Measurements from ENCODE around the gene SLC28A2.
"Not testable (repeated sequence)": the region's sequence is repeated elsewhere in the genome, so short reads cannot be mapped to it uniquely, and the experiment has no call there.

The SLC28A2 gene

DNA sequence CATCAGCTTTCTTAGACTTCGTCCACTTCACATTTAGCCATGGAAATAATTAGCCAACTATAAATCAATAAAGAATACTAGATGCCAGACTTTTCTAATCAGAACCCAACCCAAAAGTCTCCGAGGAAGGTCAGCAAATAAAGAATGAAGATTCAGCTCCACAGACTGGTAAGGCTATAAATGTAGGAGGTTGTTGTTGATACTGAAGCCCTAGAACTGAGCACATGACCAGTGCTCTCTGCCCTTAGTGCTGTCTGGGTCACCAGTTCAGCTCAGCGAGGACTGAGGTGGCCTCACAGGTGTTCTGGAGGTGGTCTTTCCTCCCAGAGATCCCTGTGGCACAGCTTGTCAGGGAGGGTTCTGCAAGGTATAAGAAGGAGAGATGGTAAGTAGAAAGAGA is 20.9 kb upstream of the SLC28A2 start:
- Histone ChIP-seq H3K27me3 (ENCODE audit: control insufficient read depth in 1 of 2, insufficient read depth in 2 of 2, low read length in 2 of 2) (no peaks in the 10 kb centered on the region), H3K27ac (ENCODE audit: low read length) (no peak overlapping the region), H3K9me3 (ENCODE audit: control insufficient read depth in 2 of 2, low read length in 2 of 2) (no peaks in the 10 kb centered on the region), H3K4me1 (ENCODE audit: control insufficient read depth, insufficient read depth, low read length) (no peaks in the 10 kb centered on the region), H3K4me3 (ENCODE audit: low read length in 2 of 2) (no peak overlapping the region), H3K36me3 (ENCODE audit: control insufficient read depth in 2 of 2, insufficient read depth in 2 of 2, low read length in 2 of 2) (no peaks in the 10 kb centered on the region), H3K9ac (ENCODE audit: low read length in 2 of 2) (no peak overlapping the region)

DNA sequence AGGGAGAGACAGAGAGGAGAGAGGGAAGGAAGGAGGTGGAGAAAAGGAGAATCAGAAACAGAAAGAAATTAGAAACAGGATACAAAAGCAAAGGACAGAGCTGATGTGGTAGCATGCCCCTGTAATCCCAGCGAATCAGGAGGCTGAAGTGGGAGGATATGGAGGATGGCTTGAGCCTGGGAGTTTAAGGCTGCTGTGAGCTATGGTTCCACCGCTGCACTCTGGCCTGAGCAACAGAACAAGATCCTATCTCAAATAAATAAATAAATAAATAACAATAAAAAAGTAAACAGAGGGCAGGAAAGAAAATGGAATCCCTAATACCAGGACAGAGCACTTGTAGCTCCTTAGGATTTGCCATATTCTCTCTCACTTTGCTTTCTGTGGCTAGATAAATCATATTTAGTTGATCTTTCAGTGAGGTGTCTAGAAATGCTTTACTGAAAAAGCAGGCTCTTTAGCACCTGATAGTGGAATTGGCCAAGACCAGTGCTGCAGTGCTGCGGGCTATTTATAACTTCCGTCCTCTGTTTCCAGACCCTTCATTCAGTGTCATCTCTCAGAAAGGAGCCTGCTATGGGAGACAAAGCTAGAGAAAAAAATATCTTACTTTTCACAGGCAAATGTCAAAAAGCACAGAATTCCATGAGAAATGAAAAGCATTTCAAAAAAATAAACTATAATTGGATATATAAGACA is 20.0 kb upstream of the SLC28A2 start:
- Histone ChIP-seq H3K27me3 (ENCODE audit: control insufficient read depth in 1 of 2, insufficient read depth in 2 of 2, low read length in 2 of 2) (no peaks in the 10 kb centered on the region), H3K9me3 (ENCODE audit: control insufficient read depth in 2 of 2, low read length in 2 of 2) (no peaks in the 10 kb centered on the region), H3K27ac (ENCODE audit: low read length) (no peak overlapping the region), H3K4me3 (ENCODE audit: low read length in 2 of 2) (no peak overlapping the region), H3K36me3 (ENCODE audit: control insufficient read depth in 2 of 2, insufficient read depth in 2 of 2, low read length in 2 of 2) (no peaks in the 10 kb centered on the region), H3K4me1 (ENCODE audit: control insufficient read depth, insufficient read depth, low read length) (no peaks in the 10 kb centered on the region), H3K9ac (ENCODE audit: low read length in 2 of 2) (no peak overlapping the region)

DNA sequence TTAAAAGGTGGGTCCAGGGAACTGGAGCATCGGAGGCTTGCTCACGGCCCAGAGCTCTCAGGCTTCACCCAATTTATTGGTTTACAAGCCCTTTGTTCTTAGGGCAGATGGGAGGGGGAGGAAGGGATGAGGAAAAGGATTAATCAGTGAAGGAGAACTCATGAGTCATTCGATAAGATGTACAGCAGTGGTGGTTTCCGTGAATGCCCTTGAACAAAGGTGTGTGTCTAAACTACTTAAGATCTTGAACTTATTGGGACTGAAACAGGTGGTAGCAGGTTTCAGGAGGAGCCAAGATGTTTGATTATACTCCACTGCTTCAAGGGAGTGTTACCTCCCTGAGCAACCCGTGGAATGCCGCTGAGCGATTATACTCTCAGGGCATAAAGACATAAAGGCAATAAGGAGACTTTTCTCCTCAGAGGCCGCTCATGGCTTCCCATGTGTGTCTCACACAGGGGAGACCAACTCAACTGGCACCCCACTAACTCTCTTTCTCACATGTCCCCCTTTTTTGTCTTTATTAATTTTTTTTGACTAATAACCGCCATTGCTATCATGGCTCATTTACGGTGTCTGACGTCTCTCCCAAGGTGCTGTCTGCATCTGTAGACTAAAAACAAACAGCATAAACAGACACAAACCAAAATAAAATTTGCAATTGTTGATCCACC is 17.3 kb upstream of the SLC28A2 start:
- H3K9ac ChIP-seq (ENCODE audit: low read length in 2 of 2): no peak overlapping the region
- H3K9me3 ChIP-seq (ENCODE audit: control insufficient read depth in 2 of 2, low read length in 2 of 2): peaks cover 0 to 3% of the 10 kb centered on the region in 2 donors
- no peak overlapping the region for H3K27ac ChIP-seq (ENCODE audit: low read length)
- no peaks in the 10 kb centered on the region for H3K27me3 ChIP-seq (ENCODE audit: control insufficient read depth in 1 of 2, insufficient read depth in 2 of 2, low read length in 2 of 2)
- no peaks in the 10 kb centered on the region for H3K4me1 ChIP-seq (ENCODE audit: control insufficient read depth, insufficient read depth, low read length)
- H3K36me3 ChIP-seq (ENCODE audit: control insufficient read depth in 2 of 2, insufficient read depth in 2 of 2, low read length in 2 of 2): no peaks in the 10 kb centered on the region
- no peak overlapping the region for H3K4me3 ChIP-seq (ENCODE audit: low read length in 2 of 2)

DNA sequence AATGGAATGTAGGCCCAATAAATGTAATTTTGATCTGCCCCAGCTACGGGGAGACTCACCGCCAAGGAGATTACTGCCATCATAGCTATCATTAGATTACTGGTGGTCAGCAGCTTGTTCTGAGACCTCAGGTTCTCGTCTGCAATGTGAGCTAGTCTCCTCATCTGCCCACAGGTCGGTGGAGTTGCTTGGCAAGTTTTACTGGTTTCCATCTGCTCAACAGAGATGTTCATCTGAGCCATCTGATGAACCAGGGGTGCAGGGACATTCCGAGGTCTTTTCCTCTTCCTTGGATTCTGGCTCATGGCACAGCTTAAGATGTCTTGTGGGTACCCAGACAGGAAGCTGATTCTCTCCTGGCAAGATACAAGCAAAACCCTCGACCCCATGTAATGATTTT is 15.2 kb upstream of the SLC28A2 start:
- H3K27ac ChIP-seq (ENCODE audit: low read length); H3K9ac ChIP-seq (ENCODE audit: low read length in 2 of 2); H3K4me1 ChIP-seq (ENCODE audit: control insufficient read depth, insufficient read depth, low read length); H3K4me3 ChIP-seq (ENCODE audit: low read length in 2 of 2); H3K36me3 ChIP-seq (ENCODE audit: control insufficient read depth in 2 of 2, insufficient read depth in 2 of 2, low read length in 2 of 2); H3K27me3 ChIP-seq (ENCODE audit: control insufficient read depth in 1 of 2, insufficient read depth in 2 of 2, low read length in 2 of 2): not testable (repeated sequence)
- peaks cover 14 to 15% of the 10 kb centered on the region in 2 donors for H3K9me3 ChIP-seq (ENCODE audit: control insufficient read depth in 2 of 2, low read length in 2 of 2)

DNA sequence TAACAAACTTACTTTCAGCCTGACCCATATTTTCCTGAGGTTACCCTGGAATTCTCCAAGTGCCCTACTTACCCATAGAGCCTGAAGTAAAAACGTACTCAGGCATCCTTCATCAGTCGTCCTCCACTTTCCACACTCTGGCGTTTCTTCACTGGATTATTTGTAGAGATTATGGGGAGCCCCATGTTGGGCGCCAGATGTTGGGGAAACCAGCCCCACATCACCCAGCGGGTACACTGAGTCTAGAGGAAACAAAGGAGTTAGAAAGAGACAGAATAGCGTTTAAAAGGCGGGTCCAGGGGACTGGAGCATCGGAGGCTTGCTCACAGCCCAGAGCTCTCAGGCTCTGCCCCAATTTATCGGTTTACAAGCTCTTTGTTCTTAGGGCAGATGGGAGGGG is 9.7 kb upstream of the SLC28A2 start:
- Histone ChIP-seq H3K27ac (ENCODE audit: low read length) (no peak overlapping the region), H3K9ac (ENCODE audit: low read length in 2 of 2) (no peak overlapping the region), H3K9me3 (ENCODE audit: control insufficient read depth in 2 of 2, low read length in 2 of 2) (peaks cover 33 to 51% of the 10 kb centered on the region in 2 donors), H3K27me3 (ENCODE audit: control insufficient read depth in 1 of 2, insufficient read depth in 2 of 2, low read length in 2 of 2) (no peaks in the 10 kb centered on the region), H3K4me1 (ENCODE audit: control insufficient read depth, insufficient read depth, low read length) (no peaks in the 10 kb centered on the region), H3K4me3 (ENCODE audit: low read length in 2 of 2) (no peak overlapping the region), H3K36me3 (ENCODE audit: control insufficient read depth in 2 of 2, insufficient read depth in 2 of 2, low read length in 2 of 2) (no peaks in the 10 kb centered on the region)

DNA sequence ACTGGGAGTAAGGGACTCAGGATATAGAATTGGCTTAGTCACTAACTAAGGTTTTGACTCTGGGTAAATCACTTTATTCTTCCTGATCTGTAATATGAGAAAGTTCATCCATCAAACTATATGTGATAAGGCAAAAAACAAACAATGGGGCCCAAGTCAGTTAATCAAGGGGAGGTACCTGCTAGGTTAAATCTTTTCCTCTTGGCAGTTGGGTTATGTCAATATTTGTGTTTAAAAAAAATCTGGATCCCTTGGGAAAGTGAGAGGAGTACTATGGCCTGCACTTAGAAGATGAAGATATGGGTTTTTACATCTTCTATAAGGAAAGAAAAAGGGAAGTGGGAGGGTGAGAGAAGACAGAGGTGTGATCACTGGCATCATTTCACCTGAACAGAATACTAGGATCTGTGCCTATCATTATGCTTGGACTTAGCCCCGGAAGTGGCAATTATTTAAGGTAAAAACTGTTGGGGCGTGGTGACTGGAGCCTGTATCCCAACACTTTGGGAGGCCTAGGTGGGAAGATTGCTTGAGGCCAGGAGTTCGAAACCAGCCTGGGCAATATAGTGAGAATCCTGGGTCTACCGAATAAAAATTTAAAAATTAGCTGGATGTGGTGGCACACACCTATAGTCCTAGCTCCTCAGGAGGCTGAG is 2.8 kb upstream of the SLC28A2 start:
- Histone ChIP-seq H3K4me3 (ENCODE audit: low read length in 2 of 2) (no peak overlapping the region), H3K9ac (ENCODE audit: low read length in 2 of 2) (no peak overlapping the region), H3K4me1 (ENCODE audit: control insufficient read depth, insufficient read depth, low read length) (no peaks in the 10 kb centered on the region), H3K27me3 (ENCODE audit: control insufficient read depth in 1 of 2, insufficient read depth in 2 of 2, low read length in 2 of 2) (no peaks in the 10 kb centered on the region), H3K36me3 (ENCODE audit: control insufficient read depth in 2 of 2, insufficient read depth in 2 of 2, low read length in 2 of 2) (no peaks in the 10 kb centered on the region), H3K27ac (ENCODE audit: low read length) (no peak overlapping the region), H3K9me3 (ENCODE audit: control insufficient read depth in 2 of 2, low read length in 2 of 2) (peaks cover 4 to 15% of the 10 kb centered on the region in 2 donors)

DNA sequence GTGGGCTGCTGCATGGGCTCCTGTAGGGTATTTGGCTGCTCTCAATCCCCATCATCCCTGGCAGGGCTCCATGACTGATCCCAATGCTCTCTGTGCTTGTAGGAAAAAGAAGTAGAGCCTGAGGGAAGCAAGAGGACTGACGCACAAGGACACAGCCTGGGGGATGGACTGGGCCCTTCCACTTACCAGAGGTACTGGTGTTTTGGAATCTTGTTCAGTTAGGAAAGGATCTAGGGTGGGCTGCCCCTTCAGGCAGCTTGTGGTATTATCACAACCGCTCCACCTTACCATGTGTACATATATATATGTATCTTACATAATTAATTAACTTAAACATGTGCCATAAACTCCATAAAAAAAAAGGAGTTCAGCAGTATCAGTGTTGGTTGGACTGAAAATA is 1.3 kb downstream of the SLC28A2 start:
- Histone ChIP-seq H3K27ac (ENCODE audit: low read length) (no peak overlapping the region), H3K27me3 (ENCODE audit: control insufficient read depth in 1 of 2, insufficient read depth in 2 of 2, low read length in 2 of 2) (no peaks in the 10 kb centered on the region), H3K9me3 (ENCODE audit: control insufficient read depth in 2 of 2, low read length in 2 of 2) (no peaks in the 10 kb centered on the region), H3K4me3 (ENCODE audit: low read length in 2 of 2) (no peak overlapping the region), H3K4me1 (ENCODE audit: control insufficient read depth, insufficient read depth, low read length) (no peaks in the 10 kb centered on the region), H3K36me3 (ENCODE audit: control insufficient read depth in 2 of 2, insufficient read depth in 2 of 2, low read length in 2 of 2) (no peaks in the 10 kb centered on the region), H3K9ac (ENCODE audit: low read length in 2 of 2) (no peak overlapping the region)

DNA sequence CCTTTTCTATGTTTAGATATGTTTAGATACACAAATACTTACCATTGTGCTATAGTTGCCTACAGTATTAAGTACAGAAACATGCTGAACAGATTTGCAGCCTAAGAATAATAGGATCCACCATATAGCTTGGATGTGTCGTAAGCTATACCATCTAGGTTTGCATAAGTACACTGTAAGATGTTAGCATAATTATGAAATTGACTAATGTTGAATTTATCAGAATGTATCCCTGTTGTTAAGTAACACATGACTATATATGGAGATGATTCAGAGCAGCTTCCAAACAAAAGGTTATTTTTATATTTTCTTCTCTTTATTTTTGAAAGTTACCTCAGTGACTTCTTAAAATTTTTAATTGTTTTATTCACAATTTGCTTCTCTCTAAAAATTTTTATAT is 2.4 kb downstream of the SLC28A2 start:
- H3K4me1 ChIP-seq (ENCODE audit: control insufficient read depth, insufficient read depth, low read length): no peaks in the 10 kb centered on the region
- H3K36me3 ChIP-seq (ENCODE audit: control insufficient read depth in 2 of 2, insufficient read depth in 2 of 2, low read length in 2 of 2): no peaks in the 10 kb centered on the region
- no peaks in the 10 kb centered on the region for H3K9me3 ChIP-seq (ENCODE audit: control insufficient read depth in 2 of 2, low read length in 2 of 2)
- H3K27me3 ChIP-seq (ENCODE audit: control insufficient read depth in 1 of 2, insufficient read depth in 2 of 2, low read length in 2 of 2): no peaks in the 10 kb centered on the region
- no peak overlapping the region for H3K9ac ChIP-seq (ENCODE audit: low read length in 2 of 2)
- H3K27ac ChIP-seq (ENCODE audit: low read length): no peak overlapping the region
- no peak overlapping the region for H3K4me3 ChIP-seq (ENCODE audit: low read length in 2 of 2)

DNA sequence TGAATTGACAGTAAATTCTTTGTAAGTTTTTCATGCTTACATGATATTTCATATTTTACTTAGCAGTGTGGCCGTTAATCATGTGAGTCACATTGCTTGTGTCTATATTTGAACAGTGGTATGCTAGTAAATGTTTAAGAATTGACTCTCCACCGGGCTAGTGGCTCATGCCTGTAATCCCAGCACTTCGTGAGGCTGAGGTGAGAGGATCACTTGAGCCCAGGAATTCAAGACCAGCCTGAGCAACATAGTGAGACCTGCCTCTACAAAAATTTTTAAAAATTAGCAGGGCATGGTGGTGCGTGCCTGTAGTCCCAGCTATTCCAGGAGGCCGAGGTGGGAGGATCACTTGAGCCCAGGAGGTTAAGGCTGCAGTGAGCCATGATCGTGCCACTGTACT is 2.8 kb downstream of the SLC28A2 start:
- H3K36me3 ChIP-seq (ENCODE audit: control insufficient read depth in 2 of 2, insufficient read depth in 2 of 2, low read length in 2 of 2); H3K9me3 ChIP-seq (ENCODE audit: control insufficient read depth in 2 of 2, low read length in 2 of 2); H3K4me3 ChIP-seq (ENCODE audit: low read length in 2 of 2); H3K9ac ChIP-seq (ENCODE audit: low read length in 2 of 2); H3K27ac ChIP-seq (ENCODE audit: low read length); H3K27me3 ChIP-seq (ENCODE audit: control insufficient read depth in 1 of 2, insufficient read depth in 2 of 2, low read length in 2 of 2); H3K4me1 ChIP-seq (ENCODE audit: control insufficient read depth, insufficient read depth, low read length): not testable (repeated sequence)

DNA sequence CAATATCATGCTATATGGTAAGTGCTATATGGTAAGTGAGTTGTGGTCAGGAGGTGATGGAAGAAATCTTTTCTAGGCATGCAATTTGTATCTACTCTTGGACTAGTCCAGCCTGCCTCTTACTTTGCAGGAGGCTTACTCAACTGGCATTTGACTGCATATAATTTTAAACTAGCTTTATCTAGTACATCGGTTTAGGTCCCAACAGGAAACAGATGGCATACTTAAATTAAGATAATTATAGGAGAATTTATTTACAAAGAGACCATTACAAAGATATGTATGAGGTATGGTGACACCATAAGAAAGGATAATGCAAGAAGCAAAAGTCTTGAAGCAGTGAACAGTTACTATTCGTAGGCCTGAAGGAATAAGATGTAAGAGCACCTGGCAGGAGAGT is 7.8 kb downstream of the SLC28A2 start:
- no peaks in the 10 kb centered on the region for H3K36me3 ChIP-seq (ENCODE audit: control insufficient read depth in 2 of 2, insufficient read depth in 2 of 2, low read length in 2 of 2)
- no peaks in the 10 kb centered on the region for H3K4me1 ChIP-seq (ENCODE audit: control insufficient read depth, insufficient read depth, low read length)
- H3K27ac ChIP-seq (ENCODE audit: low read length): no peak overlapping the region
- H3K27me3 ChIP-seq (ENCODE audit: control insufficient read depth in 1 of 2, insufficient read depth in 2 of 2, low read length in 2 of 2): no peaks in the 10 kb centered on the region
- H3K9ac ChIP-seq (ENCODE audit: low read length in 2 of 2): no peak overlapping the region
- peaks cover 0 to 3% of the 10 kb centered on the region in 2 donors for H3K9me3 ChIP-seq (ENCODE audit: control insufficient read depth in 2 of 2, low read length in 2 of 2)
- no peak overlapping the region for H3K4me3 ChIP-seq (ENCODE audit: low read length in 2 of 2)

DNA sequence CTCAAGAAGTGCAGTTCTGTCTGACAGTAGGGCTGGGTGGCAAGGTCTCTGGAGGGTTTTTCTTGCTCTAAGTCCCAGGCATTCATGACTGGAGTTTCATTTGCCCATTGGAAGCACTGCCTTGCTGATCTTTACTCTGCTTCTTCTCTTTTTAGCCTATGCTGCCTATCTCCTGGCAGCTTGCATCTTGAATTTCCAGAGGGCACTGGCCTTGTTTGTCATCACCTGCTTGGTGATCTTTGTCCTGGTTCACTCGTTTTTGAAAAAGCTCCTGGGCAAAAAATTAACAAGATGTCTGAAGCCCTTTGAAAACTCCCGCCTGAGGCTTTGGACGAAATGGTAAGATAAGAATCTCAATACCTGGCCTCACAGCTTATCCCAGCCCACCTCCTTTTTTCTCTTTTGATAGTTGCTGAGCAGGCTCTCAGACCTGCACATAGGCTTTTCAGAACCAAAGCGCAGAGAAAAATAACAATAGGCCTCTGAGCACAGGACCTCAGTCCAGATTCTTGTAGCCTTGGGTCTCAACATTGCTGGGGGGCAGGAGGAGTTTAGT is 10.9 kb downstream of the SLC28A2 start:
- H3K4me3 ChIP-seq (ENCODE audit: low read length in 2 of 2): no peak overlapping the region
- H3K4me1 ChIP-seq (ENCODE audit: control insufficient read depth, insufficient read depth, low read length): no peaks in the 10 kb centered on the region
- no peaks in the 10 kb centered on the region for H3K36me3 ChIP-seq (ENCODE audit: control insufficient read depth in 2 of 2, insufficient read depth in 2 of 2, low read length in 2 of 2)
- no peak overlapping the region for H3K27ac ChIP-seq (ENCODE audit: low read length)
- H3K27me3 ChIP-seq (ENCODE audit: control insufficient read depth in 1 of 2, insufficient read depth in 2 of 2, low read length in 2 of 2): no peaks in the 10 kb centered on the region
- H3K9ac ChIP-seq (ENCODE audit: low read length in 2 of 2): no peak overlapping the region
- peaks cover 0 to 3% of the 10 kb centered on the region in 2 donors for H3K9me3 ChIP-seq (ENCODE audit: control insufficient read depth in 2 of 2, low read length in 2 of 2)

Measured in stomach smooth muscle (tissue), 2 donors.